Stomach (tissue), 4 donors: ENCODE measurements around the gene INPP1.

ENCODE experiments used
- EP300 ChIP-seq: sonication (generic); formaldehyde crosslinking; IDR thresholded peaks from one replicate; pipeline ENCODE4 v1.6.1; 2017; ENCODE audit warnings: antibody characterized with exemption
- POLR2A ChIP-seq, 4 donors: fragments of 450-650 bp; IDR thresholded peaks; one replicate each; pipeline ENCODE4 v1.6.1; 2016; ENCODE audit warnings: antibody characterized with exemption in 4 of 4, control low read depth in 2 of 4, mild to moderate bottlenecking in 1 of 4, moderate library complexity in 1 of 4
- POLR2AphosphoS5 ChIP-seq, 3 donors: sonication (generic); formaldehyde crosslinking; IDR thresholded peaks; one replicate each; pipeline ENCODE4 v1.6.1; 2016; ENCODE audit warnings: antibody characterized with exemption in 3 of 3
- TF ChIP-seq, protein P1 (sequence below), 7 experiments: fragments of 450-650 bp in 4 of 7; fragments of 200-600 bp in 3 of 7; sonication (generic) in 3 of 7; IDR thresholded peaks; one replicate each; pipeline ENCODE4 v1.5.1; 2016 to 2019; ENCODE audit warnings: antibody characterized with exemption in 7 of 7, control low read depth in 2 of 7, mild to moderate bottlenecking in 1 of 7

DNA sequence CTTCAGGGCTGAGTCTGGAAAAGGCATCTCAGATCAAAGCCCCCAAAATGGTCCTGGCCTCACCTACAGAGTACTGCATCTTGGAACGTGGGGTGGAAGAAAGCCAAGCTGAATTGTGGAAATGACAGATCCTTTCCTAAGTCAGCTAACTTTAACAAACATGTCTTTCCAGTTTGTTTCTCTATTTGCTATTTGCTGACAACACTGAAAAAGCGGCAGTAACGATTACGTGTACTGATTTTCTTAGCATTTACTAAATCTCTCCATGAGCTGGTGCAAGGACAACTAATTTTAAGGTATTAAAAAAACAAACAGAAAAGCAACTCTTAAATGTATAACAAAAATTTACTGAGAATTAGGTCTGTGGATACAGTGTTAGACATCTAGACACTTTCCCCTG lies 24.9 kb upstream of the INPP1 start:
- TF ChIP-seq, protein P1, sequence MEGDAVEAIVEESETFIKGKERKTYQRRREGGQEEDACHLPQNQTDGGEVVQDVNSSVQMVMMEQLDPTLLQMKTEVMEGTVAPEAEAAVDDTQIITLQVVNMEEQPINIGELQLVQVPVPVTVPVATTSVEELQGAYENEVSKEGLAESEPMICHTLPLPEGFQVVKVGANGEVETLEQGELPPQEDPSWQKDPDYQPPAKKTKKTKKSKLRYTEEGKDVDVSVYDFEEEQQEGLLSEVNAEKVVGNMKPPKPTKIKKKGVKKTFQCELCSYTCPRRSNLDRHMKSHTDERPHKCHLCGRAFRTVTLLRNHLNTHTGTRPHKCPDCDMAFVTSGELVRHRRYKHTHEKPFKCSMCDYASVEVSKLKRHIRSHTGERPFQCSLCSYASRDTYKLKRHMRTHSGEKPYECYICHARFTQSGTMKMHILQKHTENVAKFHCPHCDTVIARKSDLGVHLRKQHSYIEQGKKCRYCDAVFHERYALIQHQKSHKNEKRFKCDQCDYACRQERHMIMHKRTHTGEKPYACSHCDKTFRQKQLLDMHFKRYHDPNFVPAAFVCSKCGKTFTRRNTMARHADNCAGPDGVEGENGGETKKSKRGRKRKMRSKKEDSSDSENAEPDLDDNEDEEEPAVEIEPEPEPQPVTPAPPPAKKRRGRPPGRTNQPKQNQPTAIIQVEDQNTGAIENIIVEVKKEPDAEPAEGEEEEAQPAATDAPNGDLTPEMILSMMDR (IDR thresholded peaks at IDR 0.05) = no peak
- TF ChIP-seq POLR2A (IDR thresholded peaks at IDR 0.05) = no peak
- TF ChIP-seq POLR2AphosphoS5 (IDR thresholded peaks at IDR 0.05) = no peak
- no peak for TF ChIP-seq EP300
